IMR-90 (cell line): ENCODE data around the gene OR2A42. TPM values are rescaled to one million over a fixed set of nuclear protein-coding genes. Genes with fewer than 3 reads are reported as not detected.
"Not testable (repeated sequence)": the region's sequence is repeated elsewhere in the genome, so short reads cannot be mapped to it uniquely, and the experiment has no call there.

Source experiments
- ATAC-seq: fragments of 200-7000 bp; cut with Tn5 transposase; 2 replicates; pipeline ENCODE4 v1.9.1; 2020; ENCODE audit warnings: low read depth, mild to moderate bottlenecking, moderate library complexity
- BruUV-seq: library from RNA; stranded (reverse); fragments of 400-500 nt; replicated peaks from 2 replicates; lab custom pipeline; 2021; lab: Mats Ljungman, UMichigan
- CTCF ChIA-PET: fragments of 300-600 bp; formaldehyde crosslinking; extraction: SDS; loops from one replicate; lab custom pipeline; 2021; ENCODE audit warnings: antibody characterized with exemption; lab: Yijun Ruan, JAX
- POLR2A ChIA-PET: fragments of 300-600 bp; sonication (Branson Sonifier 250); formaldehyde crosslinking; loops from one replicate; lab custom pipeline; 2022; ENCODE audit warnings: antibody characterized with exemption; ENCODE audit not compliant: unreplicated experiment; lab: Charles Lee
- DNase-seq: peaks from one replicate; pipeline ENCODE4 v3.0.0; 2013
- H2AFZ ChIP-seq: replicated peaks from 2 replicates; pipeline ENCODE3; 2013; ENCODE audit warnings: low read length, mild to moderate bottlenecking; ENCODE audit not compliant: poor library complexity
- H2AK5ac ChIP-seq: 2 replicates; pipeline ENCODE4 v1.6.1; 2013; ENCODE audit warnings: low read depth, low read length, inconsistent platforms
- H2AK9ac ChIP-seq: replicated peaks from 2 replicates; pipeline ENCODE3; 2013; ENCODE audit warnings: mild to moderate bottlenecking, low read depth, low read length, moderate library complexity; ENCODE audit not compliant: poor library complexity
- H2BK120ac ChIP-seq: 2 replicates; pipeline ENCODE4 v1.6.1; 2013; ENCODE audit warnings: low read depth, low read length, inconsistent platforms
- H2BK15ac ChIP-seq: 3 replicates; pipeline ENCODE4 v1.6.1; 2013; ENCODE audit warnings: low read depth, low read length, inconsistent platforms
- H2BK20ac ChIP-seq: 2 replicates; pipeline ENCODE4 v1.6.1; 2013; ENCODE audit warnings: low read depth, mild to moderate bottlenecking, inconsistent platforms, low read length, moderate library complexity
- H2BK5ac ChIP-seq: 2 replicates; pipeline ENCODE4 v1.6.1; 2013; ENCODE audit warnings: mild to moderate bottlenecking, low read depth, low read length, inconsistent platforms; ENCODE audit not compliant: poor library complexity, severe bottlenecking
- H3K14ac ChIP-seq: replicated peaks from 2 replicates; pipeline ENCODE4 v1.6.1; 2013; ENCODE audit warnings: low read depth, low read length, inconsistent platforms
- H3K18ac ChIP-seq: 2 replicates; pipeline ENCODE4 v1.6.1; 2013; ENCODE audit warnings: low read depth, low read length, control low read depth
- H3K23ac ChIP-seq: 2 replicates; pipeline ENCODE4 v1.6.1; 2013; ENCODE audit warnings: low read depth, low read length, inconsistent platforms
- H3K27ac ChIP-seq: 2 replicates; pipeline ENCODE4 v1.5.1; 2013; ENCODE audit warnings: mild to moderate bottlenecking, control low read depth, low read length; ENCODE audit not compliant: insufficient read depth
- H3K27me3 ChIP-seq: 2 replicates; pipeline ENCODE4 v1.6.1; 2013; ENCODE audit warnings: low read length; ENCODE audit not compliant: control insufficient read depth, insufficient read depth
- H3K36me3 ChIP-seq: 2 replicates; pipeline ENCODE4 v1.6.1; 2013; ENCODE audit warnings: low read length, mixed read lengths; ENCODE audit not compliant: control insufficient read depth, insufficient read depth
- H3K4ac ChIP-seq: 2 replicates; pipeline ENCODE4 v1.6.1; 2013; ENCODE audit warnings: low read depth, low read length, inconsistent platforms
- H3K4me1 ChIP-seq: 2 replicates; pipeline ENCODE4 v1.6.1; 2013; ENCODE audit warnings: low read length, mixed read lengths; ENCODE audit not compliant: control insufficient read depth, insufficient read depth
- H3K4me2 ChIP-seq: 2 replicates; pipeline ENCODE4 v1.6.1; 2013; ENCODE audit warnings: low read depth, mild to moderate bottlenecking, control low read depth, low read length, moderate library complexity
- H3K4me3 ChIP-seq: 2 replicates; pipeline ENCODE4 v1.5.1; 2013; ENCODE audit warnings: low read depth, mild to moderate bottlenecking, control low read depth, low read length, moderate library complexity; ENCODE audit not compliant: insufficient read depth
- H3K56ac ChIP-seq: 2 replicates; pipeline ENCODE4 v1.6.1; 2013; ENCODE audit warnings: low read length, inconsistent platforms; ENCODE audit not compliant: insufficient read depth; ENCODE audit errors: extremely low read depth
- H3K79me1 ChIP-seq, 2 experiments: 2 replicates each; pipeline ENCODE4 v1.6.1; 2013; ENCODE audit warnings: low read length in 2 of 2, inconsistent platforms in 1 of 2, low read depth in 1 of 2
- H3K9ac ChIP-seq: 2 replicates; pipeline ENCODE4 v1.6.1; 2013; ENCODE audit warnings: low read depth, low read length, control low read depth
- H3K9me1 ChIP-seq: 2 replicates; pipeline ENCODE4 v1.6.1; 2013; ENCODE audit warnings: low read length, inconsistent platforms; ENCODE audit not compliant: insufficient read depth
- H3K9me3 ChIP-seq: 2 replicates; pipeline ENCODE4 v1.6.1; 2013; ENCODE audit warnings: low read length; ENCODE audit not compliant: control insufficient read depth, insufficient read depth
- H4K20me1 ChIP-seq: 2 replicates; pipeline ENCODE4 v1.6.1; 2013; ENCODE audit warnings: low read length, inconsistent platforms; ENCODE audit not compliant: insufficient read depth
- H4K5ac ChIP-seq: 2 replicates; pipeline ENCODE4 v1.6.1; 2013; ENCODE audit warnings: mild to moderate bottlenecking, low read depth, low read length, control low read depth
- H4K8ac ChIP-seq, 2 experiments: 2 replicates each; pipeline ENCODE4 v1.6.1; 2013; ENCODE audit warnings: low read depth in 2 of 2, low read length in 2 of 2, control low read depth in 1 of 2, inconsistent platforms in 1 of 2
- H4K91ac ChIP-seq: 2 replicates; pipeline ENCODE4 v1.6.1; 2013; ENCODE audit warnings: low read depth, low read length, inconsistent platforms; ENCODE audit not compliant: insufficient read depth
- WGBS, 2 experiments: methylation state at CpG; one replicate each; pipeline versions ENCODE4 v1.1.5 to v1.1.7; 2013; ENCODE audit warnings: missing lambda C conversion rate in 2 of 2; ENCODE audit not compliant: insufficient read length in 1 of 2; ENCODE audit errors: extremely low coverage in 2 of 2; 5-methylcytosine and 5-hydroxymethylcytosine counted together
- dilution Hi-C: fragments of 300-500 bp; cut with HindIII; formaldehyde crosslinking; loops from one replicate; pipeline ENCODE4 v1.14.3; 2018; ENCODE audit warnings: low sequenced_read_pairs; ENCODE audit not compliant: unreplicated experiment
- in situ Hi-C: fragments of 300-500 bp; cut with MboI; formaldehyde crosslinking; loops from 3 replicates; pipeline ENCODE4 v1.14.3; 2019; ENCODE audit warnings: low sequenced_read_pairs, inconsistent platforms, mixed read lengths
- intact Hi-C: fragments of 100-400 bp; cut with micrococcal nuclease; formaldehyde crosslinking; loops from 2 replicates; pipeline ENCODE4 v1.10.0; 2022
- polyA plus RNA-seq, 3 experiments: library from polyadenylated mRNA; depleted of rRNA; stranded (reverse); fragments of >200 nt; gene quantifications; 2 replicates each; pipeline ENCODE4 v1.2.3, GENCODE V29; 2012; ENCODE audit warnings: low replicate concordance in 1 of 3
- total RNA-seq: library from RNA; depleted of rRNA; stranded (reverse); fragments of >200 nt; gene quantifications from 2 replicates; pipeline ENCODE4 v1.2.3, GENCODE V29; 2012

OR2A42 gene
- total and polyA plus RNA-seq, 2 of the 4 experiments (the other 2 are of a cell fraction) = not detected

GRCh38 chr7:144246967-144247366 is 7.6 kb upstream of the OR2A42 start:
- intact Hi-C loops, H3K4ac ChIP-seq, dilution Hi-C loops, H3K56ac ChIP-seq, H4K5ac ChIP-seq, H3K9me1 ChIP-seq, H3K23ac ChIP-seq, H2AFZ ChIP-seq, H4K8ac ChIP-seq, H3K27ac ChIP-seq, in situ Hi-C loops, H3K36me3 ChIP-seq, H3K4me1 ChIP-seq, POLR2A ChIA-PET, H2BK5ac ChIP-seq, H3K14ac ChIP-seq, H2AK5ac ChIP-seq, H3K9me3 ChIP-seq, H3K79me1 ChIP-seq, H4K91ac ChIP-seq, ATAC-seq, H3K4me3 ChIP-seq, DNase-seq, H3K18ac ChIP-seq, CTCF ChIA-PET, H2AK9ac ChIP-seq, H2BK20ac ChIP-seq, BruUV-seq, H2BK120ac ChIP-seq, H3K4me2 ChIP-seq, H3K9ac ChIP-seq, H4K20me1 ChIP-seq, H2BK15ac ChIP-seq, H3K27me3 ChIP-seq: not testable (repeated sequence)
- no CpG with 5 or more reads among the region's 5 CpGs for WGBS, 2 experiments

- intact Hi-C loops, ATAC-seq, H3K9ac ChIP-seq, H4K91ac ChIP-seq, H3K9me1 ChIP-seq, H4K5ac ChIP-seq, H3K79me1 ChIP-seq, H2BK5ac ChIP-seq, H2BK15ac ChIP-seq, H3K4me3 ChIP-seq, in situ Hi-C loops, H3K27ac ChIP-seq, H3K9me3 ChIP-seq, H3K23ac ChIP-seq, H3K36me3 ChIP-seq, H2BK20ac ChIP-seq, H2BK120ac ChIP-seq, H3K4me1 ChIP-seq, H3K27me3 ChIP-seq, H4K20me1 ChIP-seq, H4K8ac ChIP-seq, H2AK9ac ChIP-seq, BruUV-seq, H3K18ac ChIP-seq, H2AK5ac ChIP-seq, H3K14ac ChIP-seq, dilution Hi-C loops, DNase-seq, H3K4me2 ChIP-seq, CTCF ChIA-PET, H3K56ac ChIP-seq, H3K4ac ChIP-seq, POLR2A ChIA-PET, H2AFZ ChIP-seq: not testable (repeated sequence)
- no CpG with 5 or more reads among the region's 2 CpGs for WGBS, 2 experiments
Observed at GRCh38 chr7:144245372-144245771, 6.0 kb upstream of the OR2A42 start.
